Measurements from ENCODE around the gene PARD3B. TPM values are rescaled to one million over a fixed set of nuclear protein-coding genes. Genes with fewer than 3 reads are reported as not detected.
"Not testable (repeated sequence)": the region's sequence is repeated elsewhere in the genome, so short reads cannot be mapped to it uniquely, and the experiment has no call there.

PARD3B gene
- total RNA-seq, 2 experiments from 2014 or later, result 0.49 to 1.1 TPM

- Mint-ChIP-seq H3K4me3 (no peak overlapping the region), H3K9me3 (no peaks in the 10 kb centered on the region), H3K27me3 (no peaks in the 10 kb centered on the region), H3K27ac (no peak overlapping the region), H3K36me3 (no peaks in the 10 kb centered on the region), H3K4me1 (no peaks in the 10 kb centered on the region)
- DNase-seq, result no peak
These were observed 665.2 kb downstream of the PARD3B start for GRCh38 chr2:205210494-205210893.

GRCh38 chr2:205212357-205212756, 667.1 kb downstream of the PARD3B start:
- Mint-ChIP-seq H3K27me3 (no peaks in the 10 kb centered on the region), H3K9me3 (no peaks in the 10 kb centered on the region), H3K36me3 (no peaks in the 10 kb centered on the region), H3K27ac (no peak overlapping the region), H3K4me3 (no peak overlapping the region), H3K4me1 (no peaks in the 10 kb centered on the region)
- DNase-seq, result no peak

- Mint-ChIP-seq H3K4me1 (no peaks in the 10 kb centered on the region), H3K9me3 (no peaks in the 10 kb centered on the region)
These were observed 670.8 kb downstream of the PARD3B start for GRCh38 chr2:205216092-205216491.

GRCh38 chr2:205216580-205216979, 671.3 kb downstream of the PARD3B start:
- H3K4me1 Mint-ChIP-seq, result no peaks in the 10 kb centered on the region
- H3K27me3 Mint-ChIP-seq, result no peaks in the 10 kb centered on the region
- H3K9me3 Mint-ChIP-seq, result no peaks in the 10 kb centered on the region
- H3K27ac Mint-ChIP-seq, result no peak overlapping the region
- no peak overlapping the region for H3K4me3 Mint-ChIP-seq
- DNase-seq, result no peak
- H3K36me3 Mint-ChIP-seq, result no peaks in the 10 kb centered on the region

More at GRCh38 chr2:205216092-205216491, 670.8 kb downstream of the PARD3B start:
- Mint-ChIP-seq H3K27ac (no peak overlapping the region), H3K36me3 (no peaks in the 10 kb centered on the region), H3K27me3 (no peaks in the 10 kb centered on the region), H3K4me3 (no peak overlapping the region)
- no peak for DNase-seq

GRCh38 chr2:205217004-205217403, 671.7 kb downstream of the PARD3B start:
- no peak overlapping the region for H3K27ac Mint-ChIP-seq
- H3K36me3 Mint-ChIP-seq, result no peaks in the 10 kb centered on the region
- no peak overlapping the region for H3K4me3 Mint-ChIP-seq
- H3K4me1 Mint-ChIP-seq, result no peaks in the 10 kb centered on the region
- no peaks in the 10 kb centered on the region for H3K9me3 Mint-ChIP-seq
- H3K27me3 Mint-ChIP-seq, result no peaks in the 10 kb centered on the region
- DNase-seq, result no peak

GRCh38 chr2:205218056-205218455, 672.8 kb downstream of the PARD3B start:
- Mint-ChIP-seq H3K27me3 (no peaks in the 10 kb centered on the region), H3K4me3 (no peak overlapping the region), H3K36me3 (no peaks in the 10 kb centered on the region), H3K4me1 (no peaks in the 10 kb centered on the region), H3K9me3 (no peaks in the 10 kb centered on the region), H3K27ac (no peak overlapping the region)
- no peak for DNase-seq

- not testable (repeated sequence) for H3K36me3 Mint-ChIP-seq
These were observed 673.5 kb downstream of the PARD3B start for GRCh38 chr2:205218816-205219215.

GRCh38 chr2:205220559-205220958, 675.3 kb downstream of the PARD3B start:
- no peak overlapping the region for H3K27ac Mint-ChIP-seq
- no peak for DNase-seq
- no peaks in the 10 kb centered on the region for H3K4me1 Mint-ChIP-seq
- H3K27me3 Mint-ChIP-seq, result no peaks in the 10 kb centered on the region
- no peak overlapping the region for H3K4me3 Mint-ChIP-seq
- H3K9me3 Mint-ChIP-seq, result no peaks in the 10 kb centered on the region
- no peaks in the 10 kb centered on the region for H3K36me3 Mint-ChIP-seq

More at GRCh38 chr2:205218816-205219215, 673.5 kb downstream of the PARD3B start:
- DNase-seq, H3K27me3 Mint-ChIP-seq, H3K9me3 Mint-ChIP-seq, H3K4me1 Mint-ChIP-seq, H3K27ac Mint-ChIP-seq, H3K4me3 Mint-ChIP-seq: not testable (repeated sequence)

GRCh38 chr2:205232086-205232485, 686.8 kb downstream of the PARD3B start:
- no peaks in the 10 kb centered on the region for H3K4me1 Mint-ChIP-seq
- DNase-seq, result no peak
- no peak overlapping the region for H3K27ac Mint-ChIP-seq
- no peaks in the 10 kb centered on the region for H3K27me3 Mint-ChIP-seq
- no peak overlapping the region for H3K4me3 Mint-ChIP-seq
- peaks cover 4% of the 10 kb centered on the region for H3K9me3 Mint-ChIP-seq
- no peaks in the 10 kb centered on the region for H3K36me3 Mint-ChIP-seq

GRCh38 chr2:205235434-205235833, 690.2 kb downstream of the PARD3B start:
- no peak for DNase-seq
- Mint-ChIP-seq H3K27ac (no peak overlapping the region), H3K4me3 (no peak overlapping the region), H3K36me3 (no peaks in the 10 kb centered on the region), H3K27me3 (no peaks in the 10 kb centered on the region), H3K9me3 (peaks cover 4% of the 10 kb centered on the region), H3K4me1 (no peaks in the 10 kb centered on the region)

GRCh38 chr2:205237524-205237923, 692.2 kb downstream of the PARD3B start:
- Mint-ChIP-seq H3K27me3 (no peaks in the 10 kb centered on the region), H3K27ac (no peak overlapping the region), H3K9me3 (no peaks in the 10 kb centered on the region), H3K4me3 (no peak overlapping the region), H3K36me3 (no peaks in the 10 kb centered on the region), H3K4me1 (no peaks in the 10 kb centered on the region)
- no peak for DNase-seq

- no peaks in the 10 kb centered on the region for H3K4me1 Mint-ChIP-seq
- H3K27me3 Mint-ChIP-seq, result no peaks in the 10 kb centered on the region
- no peak for DNase-seq
- no peak overlapping the region for H3K4me3 Mint-ChIP-seq
- no peak overlapping the region for H3K27ac Mint-ChIP-seq
- no peaks in the 10 kb centered on the region for H3K9me3 Mint-ChIP-seq
- no peaks in the 10 kb centered on the region for H3K36me3 Mint-ChIP-seq
These were observed 699.7 kb downstream of the PARD3B start for GRCh38 chr2:205245001-205245400.

- Mint-ChIP-seq H3K4me1 (no peaks in the 10 kb centered on the region), H3K9me3 (no peaks in the 10 kb centered on the region), H3K36me3 (no peaks in the 10 kb centered on the region), H3K4me3 (no peak overlapping the region), H3K27me3 (no peaks in the 10 kb centered on the region), H3K27ac (no peak overlapping the region)
- DNase-seq, result no peak
These were observed 700.4 kb downstream of the PARD3B start for GRCh38 chr2:205245652-205246051.

GRCh38 chr2:205259121-205259520, 713.8 kb downstream of the PARD3B start:
- Mint-ChIP-seq H3K4me3 (no peak overlapping the region), H3K27ac (no peak overlapping the region), H3K4me1 (no peaks in the 10 kb centered on the region)

GRCh38 chr2:205261516-205262020, 716.3 kb downstream of the PARD3B start:
- no peak overlapping the region for H3K4me3 Mint-ChIP-seq
- no peaks in the 10 kb centered on the region for H3K36me3 Mint-ChIP-seq
- H3K27me3 Mint-ChIP-seq, result no peaks in the 10 kb centered on the region
- no peak for DNase-seq
- no peaks in the 10 kb centered on the region for H3K9me3 Mint-ChIP-seq
- no peaks in the 10 kb centered on the region for H3K4me1 Mint-ChIP-seq
- no peak overlapping the region for H3K27ac Mint-ChIP-seq

More at GRCh38 chr2:205259121-205259520, 713.8 kb downstream of the PARD3B start:
- no peaks in the 10 kb centered on the region for H3K36me3 Mint-ChIP-seq
- no peaks in the 10 kb centered on the region for H3K27me3 Mint-ChIP-seq
- no peak for DNase-seq
- no peaks in the 10 kb centered on the region for H3K9me3 Mint-ChIP-seq

GRCh38 chr2:205267323-205267722, 722.0 kb downstream of the PARD3B start:
- Mint-ChIP-seq H3K36me3 (no peaks in the 10 kb centered on the region), H3K4me1 (no peaks in the 10 kb centered on the region), H3K4me3 (no peak overlapping the region), H3K9me3 (no peaks in the 10 kb centered on the region), H3K27me3 (no peaks in the 10 kb centered on the region), H3K27ac (no peak overlapping the region)
- no peak for DNase-seq

Measured in activated naive CD8-positive, alpha-beta T cell treated with anti-CD3 and anti-CD28 coated beads for 36 hours (primary cell).